Kidney glomerular epithelial cell (primary cell): ENCODE results near the gene ZMYND10.

Experiments used
- DNase-seq: peaks from one replicate; lab custom pipeline; 2025; lab: John Stamatoyannopoulos, UW

The ZMYND10 gene

DNA sequence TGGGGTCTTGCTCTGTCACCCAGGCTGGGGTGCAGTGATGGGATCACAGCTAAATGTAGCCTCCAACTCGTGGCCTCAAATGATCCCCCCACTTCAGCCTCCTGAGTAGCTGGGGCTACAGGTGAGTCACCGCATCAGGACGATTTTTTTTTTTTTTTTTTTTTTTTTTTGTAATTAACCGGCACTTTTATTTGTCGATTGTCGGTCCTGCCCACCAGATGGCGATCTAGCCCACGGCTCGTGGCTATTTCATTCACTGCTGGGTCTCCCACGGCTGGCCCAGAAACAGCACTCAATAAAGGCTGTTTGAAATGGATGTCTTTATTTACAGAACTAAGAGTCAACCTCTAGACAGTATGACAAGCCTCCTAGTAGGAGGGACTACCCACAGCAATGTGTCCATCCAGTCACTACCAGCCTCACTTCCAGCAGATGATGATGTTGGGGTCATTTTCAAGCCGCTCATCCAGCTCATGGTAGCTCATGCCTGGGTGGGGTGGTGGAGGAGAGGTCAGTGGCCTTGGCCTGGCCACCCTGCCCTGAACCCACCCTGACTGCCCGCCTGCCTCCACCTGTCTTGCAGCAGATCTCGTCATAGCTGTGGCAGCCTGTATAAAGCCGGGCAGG is 1.8 kb upstream of the ZMYND10 start:
- peak; percentile 61 for DNase-seq

DNA sequence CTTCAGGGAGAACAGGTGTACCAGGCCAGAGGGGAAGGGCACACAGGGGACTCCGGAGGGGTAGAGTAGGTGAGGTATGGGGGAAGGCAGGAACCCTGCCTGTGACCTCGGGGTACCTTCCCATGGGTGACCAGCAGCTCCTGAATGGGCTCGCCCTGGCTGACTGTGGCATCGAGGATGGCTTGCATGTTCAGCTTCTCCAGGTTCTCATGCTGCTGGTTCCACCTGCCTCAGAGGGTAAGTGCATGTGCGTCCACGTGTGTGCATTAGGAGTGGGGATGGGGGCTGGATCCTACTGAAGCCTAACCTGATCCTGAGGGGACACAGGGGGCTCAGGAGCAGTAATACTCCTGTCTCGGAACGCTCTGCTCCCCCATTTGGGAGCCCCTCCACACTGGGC is 524 bp downstream of the ZMYND10 start:
- DNase-seq: no peak

DNA sequence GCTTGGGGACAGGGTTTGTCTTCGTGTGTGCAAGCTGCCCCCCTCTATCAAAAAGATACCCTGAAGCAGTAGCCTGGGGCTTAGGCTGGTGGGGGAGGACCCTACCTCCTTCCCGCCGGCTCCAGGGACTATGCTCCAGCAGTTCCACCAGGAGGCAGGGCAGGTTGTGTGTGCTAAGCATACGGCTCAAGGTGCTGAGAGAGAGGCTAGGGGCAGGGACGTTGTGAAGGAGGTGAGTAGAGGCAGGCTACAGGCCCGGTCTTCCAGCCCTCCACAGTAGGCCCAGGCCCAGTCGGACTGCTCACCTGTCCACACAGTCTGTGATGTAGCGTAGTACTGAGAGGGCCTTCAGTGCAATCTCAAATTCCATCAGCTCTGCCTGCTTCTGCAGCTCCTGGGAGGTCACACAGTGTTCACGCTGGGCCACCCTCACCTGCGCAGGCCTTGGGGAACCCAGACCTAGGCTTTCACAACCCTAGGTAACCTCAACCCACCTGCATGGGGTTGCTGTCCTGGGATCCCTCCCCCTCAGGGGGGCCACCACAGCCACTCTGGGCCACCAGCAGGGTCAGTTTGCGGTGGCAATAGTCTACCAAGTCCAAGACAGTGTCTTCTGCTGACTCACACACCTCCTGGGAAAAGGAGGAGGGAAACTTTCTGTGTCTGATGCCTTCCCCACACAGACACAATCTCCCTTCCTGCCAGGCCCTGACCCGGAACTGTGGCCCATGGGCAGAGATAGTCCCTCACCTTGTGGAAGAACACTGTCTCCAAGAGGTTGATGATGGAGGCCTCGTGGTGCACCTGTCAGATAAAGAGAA is 2.5 kb downstream of the ZMYND10 start:
- DNase-seq: no peak

DNA sequence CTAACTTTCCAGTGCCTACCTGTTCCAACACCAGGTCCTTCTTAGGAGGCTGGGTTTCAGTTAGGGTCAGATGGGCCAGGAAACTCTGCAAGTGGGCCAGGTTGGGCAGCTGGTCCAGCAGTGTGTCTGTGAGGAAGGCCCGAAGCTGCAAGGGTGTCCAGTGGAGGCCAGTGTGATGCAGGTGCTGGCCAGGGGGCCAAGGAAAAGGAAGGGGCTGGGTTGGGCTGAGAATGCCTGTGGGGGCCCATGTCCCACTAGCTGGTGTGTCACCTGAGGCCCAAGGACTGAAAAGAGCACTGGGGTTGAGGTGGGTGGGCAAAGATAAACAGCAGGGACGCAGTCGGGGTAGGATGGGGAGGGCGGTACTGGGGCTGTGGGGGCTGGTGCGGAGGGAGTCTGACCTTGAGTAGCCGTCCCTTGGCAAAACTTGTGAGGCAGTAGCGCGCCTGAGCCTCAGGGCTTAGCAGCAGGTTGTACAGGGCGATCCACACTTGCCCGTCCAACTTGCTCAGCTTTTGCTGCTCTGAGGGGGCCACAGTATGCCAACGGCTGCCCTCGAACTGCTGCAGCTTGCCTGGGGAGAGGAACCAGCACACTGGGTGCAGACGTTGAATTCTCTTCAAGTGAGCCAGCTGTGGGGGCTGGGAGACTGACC is 3.4 kb downstream of the ZMYND10 start:
- no peak for DNase-seq

DNA sequence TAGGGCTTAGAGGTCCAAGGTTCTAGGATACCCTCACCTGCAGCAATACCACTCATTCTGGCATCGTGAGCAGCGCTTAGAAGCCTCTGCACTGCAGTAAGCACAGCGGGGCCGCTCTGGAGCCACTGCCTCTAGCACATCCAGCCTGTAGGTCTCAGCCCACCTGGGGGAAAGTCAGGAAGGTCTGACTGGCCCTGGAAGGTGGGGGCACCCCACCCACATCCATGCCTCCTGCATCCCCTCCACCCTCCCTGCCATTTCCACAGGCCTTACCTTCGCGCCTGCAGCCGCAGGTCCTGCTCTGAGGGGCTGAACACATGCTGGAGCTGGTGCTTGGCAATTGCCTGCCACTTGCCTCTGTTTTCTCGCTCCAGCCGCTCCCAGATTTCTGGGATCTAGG is 4.0 kb downstream of the ZMYND10 start:
- DNase-seq: no peak

DNA sequence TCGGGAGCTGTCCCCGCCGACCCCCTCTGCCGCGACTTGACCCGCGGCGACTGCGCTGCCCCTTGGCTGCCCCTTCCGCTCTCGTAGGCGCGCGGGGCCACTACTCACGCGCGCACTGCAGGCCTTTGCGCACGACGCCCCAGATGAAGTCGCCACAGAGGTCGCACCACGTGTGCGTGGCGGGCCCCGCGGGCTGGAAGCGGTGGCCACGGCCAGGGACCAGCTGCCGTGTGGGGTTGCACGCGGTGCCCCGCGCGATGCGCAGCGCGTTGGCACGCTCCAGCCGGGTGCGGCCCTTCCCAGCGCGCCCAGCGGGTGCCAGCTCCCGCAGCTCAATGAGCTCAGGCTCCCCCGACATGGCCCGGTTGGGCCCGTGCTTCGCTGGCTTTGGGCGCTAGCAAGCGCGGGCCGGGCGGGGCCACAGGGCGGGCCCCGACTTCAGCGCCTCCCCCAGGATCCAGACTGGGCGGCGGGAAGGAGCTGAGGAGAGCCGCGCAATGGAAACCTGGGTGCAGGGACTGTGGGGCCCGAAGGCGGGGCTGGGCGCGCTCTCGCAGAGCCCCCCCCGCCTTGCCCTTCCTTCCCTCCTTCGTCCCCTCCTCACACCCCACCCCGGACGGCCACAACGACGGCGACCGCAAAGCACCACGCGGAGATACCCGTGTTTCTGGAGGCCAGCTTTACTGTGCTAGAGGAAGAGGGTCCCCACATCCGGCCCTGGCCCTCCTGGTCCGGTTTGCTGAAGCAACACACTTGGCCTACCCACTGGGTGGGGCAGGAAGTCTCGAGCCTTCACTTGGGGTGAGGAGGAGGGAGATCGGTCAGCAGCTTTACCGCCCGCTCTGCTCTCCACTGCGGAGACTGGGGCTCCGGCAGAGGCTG is 4.8 kb downstream of the ZMYND10 start, which contains the start of gene RASSF1:
TSS of gene RASSF1 (minus strand) at position 389 of the 882 bp plus-strand sequence. CDS start at position 358, 31 bp downstream.
- no peak for DNase-seq

DNA sequence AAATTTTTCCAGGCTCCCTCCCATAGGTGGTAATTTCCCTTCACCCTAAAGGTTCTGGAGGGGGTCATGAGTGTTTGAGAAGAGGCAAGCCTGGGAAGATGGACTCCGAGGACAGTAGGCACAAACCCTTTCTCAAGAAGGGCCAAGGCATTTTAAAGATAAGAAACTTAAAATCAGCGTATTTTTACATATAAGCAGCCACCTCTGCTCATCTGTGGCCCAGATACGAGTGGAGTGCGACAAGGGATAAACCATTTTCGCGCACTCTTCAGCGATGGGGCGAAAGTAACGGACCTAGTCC is 5.4 kb downstream of the ZMYND10 start:
- no peak for DNase-seq

DNA sequence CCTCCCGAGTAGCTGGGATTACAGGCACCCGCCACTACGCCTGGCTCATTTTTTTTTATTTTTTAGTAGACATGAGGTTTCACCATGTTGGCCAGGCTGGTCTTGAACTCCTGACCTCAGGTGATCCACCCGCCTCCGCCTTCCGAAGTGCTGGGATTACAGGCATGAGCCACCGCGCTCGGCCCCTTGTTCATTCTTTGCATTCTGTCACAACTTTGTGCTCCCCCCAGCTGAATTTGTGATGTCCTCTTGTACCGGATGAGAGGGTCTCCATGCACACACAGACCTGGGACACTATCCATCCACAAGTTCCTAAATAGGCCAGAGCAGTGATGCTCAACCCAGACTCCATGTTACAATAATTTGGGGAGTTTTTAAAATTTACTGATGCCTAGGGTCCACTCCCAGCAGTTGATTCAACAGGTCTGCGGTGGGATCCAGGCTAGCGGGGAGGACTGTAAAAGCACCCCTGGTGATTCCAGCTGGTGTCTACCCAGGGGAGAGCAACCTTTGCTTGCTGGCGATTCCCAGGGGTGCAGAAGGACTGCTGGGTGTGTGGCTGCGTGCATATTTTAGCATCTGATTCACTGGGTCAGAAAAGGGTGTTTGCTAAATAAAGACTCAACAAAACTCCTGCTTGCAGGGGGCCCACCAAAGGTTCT is 5.9 kb downstream of the ZMYND10 start:
- no peak for DNase-seq

DNA sequence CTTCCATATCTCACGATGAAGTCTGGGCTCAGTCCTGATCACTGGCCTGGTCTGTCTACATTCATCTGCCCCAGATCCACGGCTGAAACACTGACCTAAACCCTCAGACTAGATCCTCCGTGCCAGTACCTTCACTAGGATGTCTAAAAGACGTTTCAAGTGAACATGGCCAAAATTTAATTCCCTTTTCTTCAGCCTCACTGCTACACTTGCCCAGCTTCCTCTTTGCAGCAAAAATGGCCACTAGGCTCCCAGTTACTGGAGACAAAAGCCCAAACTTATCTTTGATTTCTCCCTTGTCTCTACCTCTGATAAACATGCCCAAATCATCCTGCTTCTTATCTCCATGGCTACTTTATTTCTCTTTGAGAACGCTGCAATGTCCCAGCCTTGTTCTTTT is 6.6 kb downstream of the ZMYND10 start:
- DNase-seq: no peak

DNA sequence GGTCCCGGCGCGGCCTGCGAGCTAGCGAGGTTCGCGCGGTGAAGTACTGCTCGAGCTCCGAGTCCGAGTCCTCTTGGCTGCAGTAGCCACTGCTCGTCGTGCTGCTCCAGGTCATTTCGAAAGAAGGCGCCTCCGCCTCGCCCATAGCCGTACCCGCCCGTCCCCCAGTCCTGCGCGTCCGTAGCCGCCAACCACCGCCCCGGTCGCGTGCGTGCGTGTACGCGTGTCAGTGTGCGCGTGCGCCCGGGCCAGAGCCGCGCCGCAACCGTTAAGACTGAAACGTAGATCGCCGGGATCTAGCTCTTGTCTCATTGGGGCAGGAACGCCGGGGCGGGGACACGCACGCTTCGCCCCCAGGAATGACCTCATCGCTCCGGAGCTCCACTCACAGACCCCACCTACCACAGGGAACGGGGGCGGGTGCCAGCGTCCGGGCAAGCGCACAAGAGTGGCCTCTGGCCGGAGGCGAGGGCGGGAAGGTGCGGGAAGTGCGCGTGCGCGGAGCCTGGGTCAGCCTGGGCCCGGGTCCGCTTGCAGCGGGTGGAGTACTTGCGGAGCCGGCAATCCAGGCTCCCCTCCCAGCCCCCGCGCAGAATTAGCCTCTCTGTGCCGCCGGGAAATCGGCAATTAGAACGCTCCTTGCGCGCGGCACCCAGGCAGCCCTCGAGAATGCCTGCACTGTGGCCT is 8.2 kb downstream of the ZMYND10 start:
- peak; percentile 95 for DNase-seq

DNA sequence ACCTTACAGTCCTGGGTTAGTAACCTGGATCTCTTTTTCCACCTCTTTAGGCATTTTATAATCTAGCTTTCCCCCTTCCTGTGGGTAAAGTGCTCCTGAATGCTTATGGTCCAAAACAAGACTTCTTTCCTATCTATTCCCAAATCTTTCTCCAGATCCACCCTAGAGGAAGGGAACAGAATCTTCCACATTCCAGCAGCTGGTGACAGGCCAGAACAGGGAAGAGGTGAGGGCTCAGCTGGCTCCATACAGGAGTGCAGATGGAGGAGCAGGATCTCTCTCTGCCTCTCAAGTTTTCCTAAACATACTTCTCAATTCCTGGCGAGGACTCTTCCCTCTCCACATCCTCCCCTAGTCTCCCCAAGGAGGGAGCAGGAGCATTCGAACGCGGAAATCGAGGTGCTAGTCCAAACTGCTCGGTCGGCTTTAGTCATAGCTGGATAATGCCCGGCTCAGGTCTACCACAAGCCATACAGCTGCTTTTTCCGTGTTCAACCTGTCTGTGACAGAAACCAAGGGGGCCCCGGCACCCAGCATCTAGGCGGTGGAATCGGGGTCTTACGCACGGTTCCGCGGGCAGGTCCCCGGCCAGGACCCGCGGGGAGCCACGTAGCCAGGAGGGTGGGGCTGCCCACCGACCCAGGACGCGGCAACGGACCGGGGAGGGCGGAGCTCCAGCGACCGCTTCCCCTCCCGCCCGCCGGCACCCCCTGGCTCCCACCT is 8.9 kb downstream of the ZMYND10 start:
- peak; percentile 48 for DNase-seq

DNA sequence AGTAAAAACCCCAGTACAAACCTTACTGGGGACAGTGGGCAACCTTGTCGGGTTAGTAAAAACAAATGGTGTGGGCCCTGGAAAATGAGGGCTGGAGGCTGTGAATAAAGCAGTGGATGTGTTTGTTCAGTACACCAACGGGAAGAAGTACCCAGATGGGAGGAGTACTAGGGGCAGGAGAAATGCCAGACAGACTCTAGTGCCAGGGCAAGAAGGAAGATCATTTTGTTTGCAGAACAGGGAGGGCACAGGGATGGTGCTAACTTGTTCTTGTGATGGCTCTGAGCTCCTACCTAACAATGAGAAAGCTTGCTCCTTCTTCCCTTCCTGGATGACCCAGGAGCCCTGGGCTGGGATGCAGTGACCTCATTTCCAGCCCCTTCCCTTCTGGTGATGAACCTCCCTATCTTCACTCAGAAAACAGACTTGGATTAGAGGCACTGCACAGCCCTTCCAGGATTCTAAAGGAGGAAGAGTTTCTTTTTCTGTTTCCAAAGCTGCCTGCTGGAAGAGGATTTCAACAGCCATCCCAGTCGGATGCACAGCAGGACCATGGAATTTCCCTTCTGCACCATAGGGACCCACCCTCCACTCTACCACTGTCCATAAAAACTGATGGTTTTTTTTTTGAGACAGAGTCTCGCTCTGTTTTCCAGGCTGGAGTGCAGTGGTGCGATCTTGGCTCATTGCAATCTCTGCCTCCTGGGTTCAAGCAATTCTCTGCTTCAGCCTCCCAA is 11.0 kb downstream of the ZMYND10 start:
- no peak for DNase-seq

DNA sequence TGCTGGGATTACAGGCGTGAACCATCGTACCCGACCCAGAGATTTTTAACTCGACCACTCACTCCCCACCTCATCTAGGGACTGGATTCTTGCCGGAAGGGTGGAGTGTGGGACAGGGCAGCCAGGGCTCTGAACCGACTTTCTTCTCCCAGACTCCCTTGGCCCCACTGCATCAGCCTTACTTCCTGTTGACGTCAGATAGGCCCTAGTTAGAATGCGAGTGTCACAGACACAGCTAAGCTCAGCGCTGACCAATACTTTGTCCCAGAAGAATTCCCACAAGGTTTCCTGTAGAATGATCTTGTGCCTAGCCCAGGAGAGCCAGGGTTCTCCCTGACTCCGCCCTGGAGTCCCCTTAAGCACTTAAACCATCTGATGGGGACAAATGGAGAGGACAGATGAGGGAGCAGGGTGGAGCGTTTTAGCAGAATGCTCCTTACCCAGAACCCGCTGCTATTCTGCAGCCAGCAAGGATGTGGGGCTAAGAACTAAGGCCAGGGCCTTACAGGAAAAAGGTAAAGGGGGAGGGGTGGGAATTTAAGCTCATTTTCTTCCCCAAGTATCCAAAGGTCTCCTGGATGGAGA is 11.7 kb downstream of the ZMYND10 start:
- DNase-seq: no peak

DNA sequence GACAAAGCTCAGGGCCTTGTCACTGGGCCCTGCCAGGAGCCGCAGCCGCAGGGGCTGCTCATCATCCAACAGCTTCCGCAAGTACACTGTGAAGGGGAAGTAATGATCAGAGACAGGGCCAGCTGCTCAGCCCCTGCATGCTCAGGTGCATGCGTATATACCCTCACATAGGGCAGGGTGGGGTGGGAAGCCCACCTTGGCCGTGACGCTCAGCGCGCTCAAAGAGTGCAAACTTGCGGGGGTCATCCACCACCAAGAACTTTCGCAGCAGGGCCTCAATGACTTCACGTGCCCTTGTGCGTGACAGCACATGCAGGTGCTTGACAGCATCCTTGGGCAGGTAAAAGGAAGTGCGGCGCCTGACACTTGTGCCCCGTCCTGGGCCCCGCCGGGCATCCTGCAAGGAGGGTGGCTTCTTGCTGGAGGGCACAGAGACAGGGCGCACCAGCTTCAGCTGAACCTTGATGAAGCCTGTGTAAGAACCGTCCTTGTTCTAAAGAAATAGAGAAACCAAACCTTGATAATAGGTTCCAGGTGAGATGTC is 14.1 kb downstream of the ZMYND10 start:
- DNase-seq: no peak

DNA sequence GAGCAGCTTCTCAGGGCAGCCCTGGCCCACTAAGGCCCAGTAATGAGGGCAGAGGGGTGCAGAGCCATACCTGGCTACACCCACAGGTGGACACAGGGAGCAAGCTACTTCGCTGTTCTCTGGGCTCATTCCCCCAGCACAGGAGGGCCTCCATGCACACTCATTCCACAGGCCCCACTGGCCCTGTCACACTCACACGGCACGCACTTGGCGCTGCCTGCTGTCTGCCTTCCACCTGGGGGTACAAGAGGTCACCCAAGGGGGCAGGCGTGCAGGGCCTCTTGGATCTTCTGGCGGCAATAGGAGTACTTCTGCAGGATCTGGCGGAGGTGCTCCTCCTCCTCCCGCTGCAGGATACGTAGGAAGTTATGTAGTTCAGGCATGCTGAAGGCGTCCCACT is 15.2 kb downstream of the ZMYND10 start:
- no peak for DNase-seq

DNA sequence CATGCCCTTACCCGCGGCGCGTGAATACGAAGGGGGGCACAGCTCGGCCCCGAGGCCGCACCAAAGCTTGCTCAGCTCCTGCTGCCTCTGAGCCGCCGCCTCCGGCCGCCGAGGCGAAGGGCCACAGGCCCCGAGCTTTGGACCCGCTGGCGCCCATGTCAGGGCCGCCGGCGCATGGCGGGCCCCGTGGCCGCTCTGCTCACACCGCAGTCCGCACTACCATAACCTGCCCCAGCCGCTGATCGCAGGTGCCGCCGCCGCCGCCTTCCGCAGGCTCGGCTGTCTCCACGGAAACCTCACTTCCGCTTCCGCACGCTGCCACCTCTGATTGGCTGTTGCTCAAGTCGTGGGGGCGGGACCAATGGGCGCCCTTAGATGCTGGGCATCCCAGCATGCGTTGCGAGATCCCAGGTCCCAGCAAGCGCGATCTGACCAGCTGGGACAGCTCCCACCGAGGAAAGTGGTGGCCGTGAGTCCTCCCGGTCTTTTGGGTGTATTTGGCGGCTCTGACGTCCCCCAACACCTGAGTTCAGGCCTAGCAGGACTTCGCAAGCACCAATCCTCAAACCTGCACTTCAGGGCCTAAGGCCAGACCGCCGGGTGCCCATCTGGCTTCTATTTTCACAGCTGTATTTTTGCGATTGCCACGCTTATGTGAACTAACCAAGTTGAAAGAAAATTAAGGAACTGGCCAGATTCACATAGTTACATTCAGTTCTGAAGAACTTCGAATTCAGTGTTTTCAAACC is 17.4 kb downstream of the ZMYND10 start, which contains the start of gene TUSC2:
TSS of gene TUSC2 (minus strand) at position 281 of the 749 bp plus-strand sequence. CDS start at position 157, 124 bp downstream.
- peak; percentile 98 for DNase-seq

DNA sequence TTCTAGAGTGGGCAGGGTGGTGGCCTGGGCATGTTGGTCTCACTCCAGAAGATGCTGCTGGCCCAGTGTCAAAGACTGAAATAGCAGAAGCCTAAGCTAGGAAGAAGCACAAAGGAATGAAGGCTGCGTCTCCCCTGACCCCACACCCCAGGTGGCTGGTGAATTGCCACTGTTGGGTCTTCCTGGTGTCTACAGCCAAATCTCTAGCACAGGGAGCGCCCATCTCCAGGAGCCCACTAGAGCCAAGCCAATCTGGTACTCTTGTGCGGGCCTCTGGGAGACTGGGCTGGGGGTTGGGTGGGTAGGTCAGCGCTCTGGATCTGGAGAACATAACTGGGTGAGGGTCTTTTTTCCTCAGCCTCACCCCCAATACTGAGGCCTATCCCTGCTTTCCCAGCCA is 18.4 kb downstream of the ZMYND10 start:
- no peak for DNase-seq

DNA sequence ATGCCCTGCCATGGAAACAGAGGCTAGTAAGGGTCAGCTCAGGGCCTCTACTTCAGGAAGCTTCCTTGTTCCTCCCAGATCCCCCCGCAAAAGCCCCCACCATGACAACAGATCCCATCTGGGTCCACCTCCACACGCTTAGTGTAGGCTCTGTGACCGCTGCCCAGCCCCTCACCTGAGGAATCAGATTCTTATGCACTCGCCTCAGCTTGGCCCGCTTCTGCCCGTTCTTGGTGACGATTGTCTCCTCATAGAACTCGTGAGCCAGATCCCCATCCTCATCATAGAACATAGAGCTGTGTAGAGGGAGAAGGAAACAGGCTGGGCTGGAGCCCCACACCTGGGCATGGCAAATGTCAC is 19.4 kb downstream of the ZMYND10 start:
- no peak for DNase-seq
